GM06990 (cell line): ENCODE results near the gene AMPD2.

Experiments
- DNase-seq: peaks from one replicate; pipeline ENCODE4 v3.0.0-alpha.2; 2011; ENCODE audit not compliant: insufficient read length; ENCODE audit errors: extremely low read depth
- H3K27me3 ChIP-seq: replicated peaks from 2 replicates; pipeline ENCODE4 v1.6.0; 2011; ENCODE audit warnings: low read length; ENCODE audit not compliant: control insufficient read depth, insufficient read depth
- H3K36me3 ChIP-seq: 2 replicates; pipeline ENCODE4 v1.5.1; 2011; ENCODE audit warnings: low read length; ENCODE audit not compliant: control insufficient read depth, insufficient read depth
- H3K4me3 ChIP-seq: replicated peaks from 2 replicates; pipeline ENCODE4 v1.5.1; 2011; ENCODE audit warnings: low read depth, mild to moderate bottlenecking, control low read depth, low read length
- CTCF ChIP-seq: IDR thresholded peaks from 2 replicates; pipeline ENCODE4 v1.5.1; 2011; ENCODE audit warnings: low read length, control low read depth, mild to moderate bottlenecking, inconsistent platforms; ENCODE audit not compliant: insufficient read depth, poor library complexity, severe bottlenecking

AMPD2 gene

DNA sequence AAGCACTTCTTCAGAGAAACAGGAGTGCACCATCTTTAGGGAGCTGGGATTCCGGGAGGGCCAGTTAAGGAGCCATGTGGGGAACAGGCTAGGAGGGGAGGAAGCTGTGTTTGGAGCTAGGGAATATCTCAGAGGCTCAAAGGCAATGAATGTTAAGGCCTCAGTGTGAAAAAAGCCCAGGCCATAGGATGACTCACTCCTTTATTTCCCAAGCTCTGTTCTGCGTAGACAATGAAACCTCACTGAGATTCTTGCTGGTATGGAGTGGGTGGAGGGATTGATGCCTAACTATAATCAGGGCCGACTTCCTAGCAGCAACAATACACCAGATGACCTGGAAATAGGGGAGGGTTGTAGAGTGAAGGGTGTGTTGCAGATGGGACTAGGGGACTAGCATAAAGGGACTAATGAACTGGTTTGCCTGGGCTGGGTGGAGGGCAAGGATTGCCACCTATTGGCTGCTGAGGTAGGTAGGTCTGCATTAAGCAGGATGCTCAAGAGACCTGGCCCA lies 2.3 kb upstream of the AMPD2 start:
- TF ChIP-seq CTCF: no peak
- Histone ChIP-seq H3K27me3 (no peaks in the 10 kb centered on the region), H3K4me3 (no peak overlapping the region), H3K36me3 (no peaks in the 10 kb centered on the region)
- no peak for DNase-seq

DNA sequence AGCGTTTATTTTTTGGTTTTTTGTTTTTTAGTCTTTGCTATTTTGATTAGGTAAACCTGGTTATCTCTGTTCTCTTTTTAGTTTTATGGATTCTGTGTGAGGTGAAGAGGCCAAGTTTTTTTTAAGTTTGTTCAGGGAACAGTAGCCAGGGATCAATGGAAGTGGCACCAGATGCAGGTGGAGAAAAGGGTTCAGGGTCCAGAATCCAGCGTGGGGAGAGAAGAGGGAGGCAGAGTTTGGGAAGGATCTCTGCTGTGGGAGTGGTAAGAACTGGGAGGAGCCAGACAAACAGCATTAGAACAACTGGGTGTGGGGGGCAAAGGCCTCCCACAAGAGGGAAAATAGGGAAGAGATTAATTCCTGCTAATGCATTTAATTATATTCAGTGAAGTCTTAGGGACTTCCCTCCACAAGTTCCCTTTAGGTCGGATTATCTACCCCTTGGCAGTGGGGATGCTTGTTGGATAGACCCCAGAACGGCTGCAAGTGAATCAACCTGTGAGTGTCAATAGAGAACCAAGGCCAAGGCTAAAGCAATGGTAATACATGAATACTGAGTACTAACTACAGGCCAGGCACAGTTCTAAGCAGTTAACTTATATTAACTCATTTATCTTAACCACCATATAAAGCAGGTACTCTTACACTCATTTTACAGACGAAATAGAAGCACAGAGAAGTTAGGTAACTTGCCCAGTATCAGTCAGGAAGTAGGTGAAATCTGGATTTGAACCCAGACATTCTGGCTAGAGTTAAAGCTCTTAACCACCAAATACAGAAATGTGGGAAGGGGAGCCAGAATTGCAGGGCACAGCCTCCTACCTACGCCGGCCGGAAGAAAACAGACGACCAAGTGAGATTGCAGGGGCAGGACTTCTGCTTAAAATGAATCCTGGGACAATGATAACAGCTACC lies 719 bp upstream of the AMPD2 start:
- no peak for TF ChIP-seq CTCF
- Histone ChIP-seq H3K4me3 (peak overlapping the region; percentile 73), H3K27me3 (no peaks in the 10 kb centered on the region), H3K36me3 (no peaks in the 10 kb centered on the region)
- no peak for DNase-seq

DNA sequence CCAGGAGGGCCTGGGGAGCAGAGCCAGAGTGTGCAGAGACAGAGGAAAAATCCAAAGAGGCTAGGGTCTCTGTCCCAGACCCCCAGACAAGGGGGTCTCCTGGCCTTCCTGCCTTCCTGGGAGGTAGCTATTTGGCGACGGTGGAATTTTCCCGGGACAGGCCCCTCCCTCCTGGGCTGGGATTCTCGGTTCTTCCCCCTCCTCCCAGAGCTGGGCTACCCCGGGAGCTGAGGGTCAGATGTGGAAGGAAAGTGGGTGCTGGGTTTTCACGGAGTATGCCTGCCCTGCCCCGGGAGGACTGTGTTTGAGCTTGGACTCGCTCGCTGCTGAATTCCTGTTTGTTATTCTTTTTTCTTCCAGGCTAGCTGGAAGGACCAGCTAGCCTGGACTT lies 759 bp downstream of the AMPD2 start:
- Histone ChIP-seq H3K4me3 (peak overlapping the region; percentile 73), H3K27me3 (no peaks in the 10 kb centered on the region), H3K36me3 (no peaks in the 10 kb centered on the region)
- no peak for TF ChIP-seq CTCF
- DNase-seq: no peak

DNA sequence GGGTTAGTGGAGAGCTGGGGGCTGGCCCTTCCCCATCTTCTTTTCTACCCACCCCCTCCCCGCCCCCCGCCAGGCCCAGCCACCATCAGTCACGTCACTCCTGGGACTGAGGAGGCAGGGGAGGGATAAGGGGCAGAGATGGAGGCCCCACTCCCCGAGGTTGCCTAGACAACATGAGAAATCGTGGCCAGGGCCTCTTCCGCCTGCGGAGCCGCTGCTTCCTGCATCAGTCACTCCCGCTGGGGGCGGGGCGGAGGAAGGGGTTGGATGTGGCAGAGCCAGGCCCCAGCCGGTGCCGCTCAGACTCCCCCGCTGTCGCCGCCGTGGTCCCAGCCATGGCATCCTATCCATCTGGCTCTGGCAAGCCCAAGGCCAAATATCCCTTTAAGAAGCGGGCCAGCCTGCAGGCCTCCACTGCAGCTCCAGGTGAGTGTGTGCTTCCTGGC lies 1.2 kb downstream of the AMPD2 start:
- TF ChIP-seq CTCF: no peak
- Histone ChIP-seq H3K4me3 (peak overlapping the region; percentile 73), H3K27me3 (no peaks in the 10 kb centered on the region), H3K36me3 (no peaks in the 10 kb centered on the region)
- peak; percentile 83 for DNase-seq

- Histone ChIP-seq H3K27me3 (no peaks in the 10 kb centered on the region), H3K4me3 (peak overlapping the region; percentile 73)
- DNase-seq: no peak
Observed at GRCh38 chr1:109621379-109622136, 1.9 kb downstream of the AMPD2 start.

More at GRCh38 chr1:109621379-109622136, 1.9 kb downstream of the AMPD2 start:
- TF ChIP-seq CTCF: no peak
- peaks cover under 1% of the 10 kb centered on the region; the same call in 1 of the 2 replicates for H3K36me3 ChIP-seq
